Activated CD8-positive, alpha-beta T cell treated with anti-CD3 and anti-CD28 coated beads for 36 hours (primary cell): ENCODE results near the gene HSF5. TPM values are rescaled to one million over a fixed set of nuclear protein-coding genes. Genes with fewer than 3 reads are reported as not detected.

ENCODE experiments used
- ATAC-seq: fragments of 200-7000 bp; cut with Tn5 transposase; one replicate; pipeline ENCODE4 v1.10.0; 2021; ENCODE audit warnings: mild to moderate bottlenecking, moderate library complexity
- CTCF ChIA-PET: fragments of 350-600 bp; sonication (Branson Sonifier 250); formaldehyde crosslinking; loops from one replicate; lab custom pipeline; 2021; ENCODE audit warnings: antibody characterized with exemption; lab: Charles Lee
- POLR2A ChIA-PET: fragments of 350-600 bp; sonication (Branson Sonifier 250); formaldehyde crosslinking; loops from one replicate; lab custom pipeline; 2021; ENCODE audit warnings: antibody characterized with exemption; lab: Charles Lee
- DNase-seq: peaks from one replicate; pipeline ENCODE4 v3.0.0-alpha.2; 2020
- H3K27ac Mint-ChIP-seq: one replicate; pipeline ENCODE4 v1.8.0; 2021; ENCODE audit warnings: mild to moderate bottlenecking, mixed read lengths
- H3K27me3 Mint-ChIP-seq: one replicate; pipeline ENCODE4 v1.8.0; 2021; ENCODE audit warnings: mixed read lengths
- H3K36me3 Mint-ChIP-seq: one replicate; pipeline ENCODE4 v1.8.0; 2021; ENCODE audit warnings: low read depth, mixed read lengths
- H3K4me1 Mint-ChIP-seq: one replicate; pipeline ENCODE4 v1.8.0; 2021; ENCODE audit warnings: low read depth, mixed read lengths
- H3K4me3 Mint-ChIP-seq: one replicate; pipeline ENCODE4 v1.8.0; 2021; ENCODE audit warnings: mild to moderate bottlenecking, moderate library complexity, mixed read lengths
- H3K9me3 Mint-ChIP-seq: one replicate; pipeline ENCODE4 v1.8.0; 2021; ENCODE audit warnings: mixed read lengths
- CTCF ChIP-seq: fragments of 200-600 bp; IDR thresholded peaks from one replicate; pipeline ENCODE4 v1.8.0; 2022; ENCODE audit warnings: antibody characterized with exemption, mild to moderate bottlenecking
- intact Hi-C: fragments of 100-400 bp; cut with micrococcal nuclease; formaldehyde crosslinking; loops from one replicate; pipeline ENCODE4 v1.10.0; 2022
- total RNA-seq, 2 experiments: library from RNA; stranded (reverse); gene quantifications; one replicate each; pipeline ENCODE4 v1.2.3, GENCODE V29; 2021

Gene HSF5
- total RNA-seq, 2 experiments from 2014 or later = 3.2 to 3.9 TPM

- H3K4me3 Mint-ChIP-seq = peak overlapping the region; percentile 53
Measured at GRCh38 chr17:58531661-58532554, 43.7 kb upstream of the HSF5 start.

GRCh38 chr17:58531122-58531521, 42.9 kb upstream of the HSF5 start:
- no peak for DNase-seq
- H3K27me3 Mint-ChIP-seq = peaks cover 39% of the 10 kb centered on the region
- peak overlapping the region; percentile 28 for H3K4me3 Mint-ChIP-seq
- H3K4me1 Mint-ChIP-seq = no peaks in the 10 kb centered on the region
- no peak overlapping the region for H3K27ac Mint-ChIP-seq
- TF ChIP-seq CTCF = no peak
- intact Hi-C loops = no loop called here
- H3K9me3 Mint-ChIP-seq = no peaks in the 10 kb centered on the region
- ATAC-seq = no peak
- H3K36me3 Mint-ChIP-seq = no peaks in the 10 kb centered on the region
- POLR2A ChIA-PET = interaction anchor here (0.9 to 5.2 kb wide), 3 partner anchors 13 to 100 kb away, joined by 4 to 37 read pairs (median 20); partner anchors contain the start of gene MTMR4
- CTCF ChIA-PET = interaction anchor here (1.2 to 1.4 kb wide), 2 partner anchors 11 to 12 kb away, joined by 3 to 9 read pairs; no protein-coding TSS in a partner anchor

More at GRCh38 chr17:58531661-58532554, 43.7 kb upstream of the HSF5 start:
- H3K36me3 Mint-ChIP-seq = no peaks in the 10 kb centered on the region
- DNase-seq (peak; percentile 50), ATAC-seq (peak; percentile 89)
- peaks cover 39% of the 10 kb centered on the region for H3K27me3 Mint-ChIP-seq
- no peaks in the 10 kb centered on the region for H3K4me1 Mint-ChIP-seq
- intact Hi-C loops = no loop called here
- no peak overlapping the region for H3K27ac Mint-ChIP-seq
- H3K9me3 Mint-ChIP-seq = no peaks in the 10 kb centered on the region
- no peak for TF ChIP-seq CTCF
- ChIA-PET CTCF (interaction anchor here (0.7 to 1.4 kb wide), 4 partner anchors 10 to 355 kb away, joined by 3 to 9 read pairs (median 4); no protein-coding TSS in a partner anchor), POLR2A (interaction anchor here (1.2 to 3.8 kb wide), 3 partner anchors 13 to 1088 kb away, joined by 3 to 23 read pairs (median 20); partner anchors contain the start of gene CLTC)

- no peak for TF ChIP-seq CTCF
- POLR2A ChIA-PET = interaction anchor here (0.6 to 5.2 kb wide), 4 partner anchors 12 to 477 kb away, joined by 4 to 37 read pairs (median 12); partner anchors contain the start of gene MTMR4
- no peaks in the 10 kb centered on the region for H3K4me1 Mint-ChIP-seq
- DNase-seq = no peak
- ATAC-seq = no peak
- no peaks in the 10 kb centered on the region for H3K36me3 Mint-ChIP-seq
- H3K9me3 Mint-ChIP-seq = no peaks in the 10 kb centered on the region
- no peak overlapping the region for H3K4me3 Mint-ChIP-seq
- intact Hi-C loops = no loop called here
- CTCF ChIA-PET = interaction anchor here (0.8 to 1.2 kb wide), 2 partner anchors 11 to 12 kb away, joined by 3 to 4 read pairs; no protein-coding TSS in a partner anchor
- H3K27ac Mint-ChIP-seq = no peak overlapping the region
- H3K27me3 Mint-ChIP-seq = peaks cover 37% of the 10 kb centered on the region
Measured at GRCh38 chr17:58530655-58531054, 42.4 kb upstream of the HSF5 start.

GRCh38 chr17:58529275-58529674, 41.1 kb upstream of the HSF5 start:
- Mint-ChIP-seq H3K4me1 (no peaks in the 10 kb centered on the region), H3K27ac (no peak overlapping the region), H3K27me3 (peaks cover 26% of the 10 kb centered on the region), H3K36me3 (no peaks in the 10 kb centered on the region), H3K9me3 (no peaks in the 10 kb centered on the region), H3K4me3 (no peak overlapping the region)
- TF ChIP-seq CTCF = no peak
- intact Hi-C loops = no loop called here
- POLR2A ChIA-PET = interaction anchor here (3.8 to 5.2 kb wide), 2 partner anchors 11 to 102 kb away, joined by 20 to 37 read pairs; no protein-coding TSS in a partner anchor
- no peak for ATAC-seq
- DNase-seq = no peak
- CTCF ChIA-PET = interaction anchor here (2.7 kb wide), 1 partner anchor 11 kb away, joined by 11 read pairs; no protein-coding TSS in a partner anchor
